ENCODE data around the gene CCL13.

CCL13 gene

DNA sequence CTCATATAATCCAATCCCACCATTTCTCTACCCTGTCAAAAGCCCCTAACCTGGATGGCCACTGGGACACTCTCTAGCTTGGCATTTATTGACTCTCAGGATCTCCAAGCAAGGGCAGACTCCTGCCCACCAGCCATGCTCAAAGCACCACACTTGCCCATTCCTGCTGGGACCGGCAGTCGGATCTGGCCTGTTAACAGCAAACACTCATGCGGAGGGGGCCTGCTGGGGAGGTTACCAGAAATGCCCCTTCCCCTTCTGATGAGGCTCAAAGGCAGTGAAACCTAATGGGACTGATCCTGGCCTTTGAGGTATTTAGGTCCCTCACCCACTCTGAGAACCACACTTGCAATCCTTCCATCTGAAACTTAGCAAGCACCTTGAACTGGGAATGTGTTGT, 13.3 kb downstream of the CCL13 start:
- TF ChIP-seq, protein P1, sequence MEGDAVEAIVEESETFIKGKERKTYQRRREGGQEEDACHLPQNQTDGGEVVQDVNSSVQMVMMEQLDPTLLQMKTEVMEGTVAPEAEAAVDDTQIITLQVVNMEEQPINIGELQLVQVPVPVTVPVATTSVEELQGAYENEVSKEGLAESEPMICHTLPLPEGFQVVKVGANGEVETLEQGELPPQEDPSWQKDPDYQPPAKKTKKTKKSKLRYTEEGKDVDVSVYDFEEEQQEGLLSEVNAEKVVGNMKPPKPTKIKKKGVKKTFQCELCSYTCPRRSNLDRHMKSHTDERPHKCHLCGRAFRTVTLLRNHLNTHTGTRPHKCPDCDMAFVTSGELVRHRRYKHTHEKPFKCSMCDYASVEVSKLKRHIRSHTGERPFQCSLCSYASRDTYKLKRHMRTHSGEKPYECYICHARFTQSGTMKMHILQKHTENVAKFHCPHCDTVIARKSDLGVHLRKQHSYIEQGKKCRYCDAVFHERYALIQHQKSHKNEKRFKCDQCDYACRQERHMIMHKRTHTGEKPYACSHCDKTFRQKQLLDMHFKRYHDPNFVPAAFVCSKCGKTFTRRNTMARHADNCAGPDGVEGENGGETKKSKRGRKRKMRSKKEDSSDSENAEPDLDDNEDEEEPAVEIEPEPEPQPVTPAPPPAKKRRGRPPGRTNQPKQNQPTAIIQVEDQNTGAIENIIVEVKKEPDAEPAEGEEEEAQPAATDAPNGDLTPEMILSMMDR (IDR thresholded peaks at IDR 0.05): no peak

DNA sequence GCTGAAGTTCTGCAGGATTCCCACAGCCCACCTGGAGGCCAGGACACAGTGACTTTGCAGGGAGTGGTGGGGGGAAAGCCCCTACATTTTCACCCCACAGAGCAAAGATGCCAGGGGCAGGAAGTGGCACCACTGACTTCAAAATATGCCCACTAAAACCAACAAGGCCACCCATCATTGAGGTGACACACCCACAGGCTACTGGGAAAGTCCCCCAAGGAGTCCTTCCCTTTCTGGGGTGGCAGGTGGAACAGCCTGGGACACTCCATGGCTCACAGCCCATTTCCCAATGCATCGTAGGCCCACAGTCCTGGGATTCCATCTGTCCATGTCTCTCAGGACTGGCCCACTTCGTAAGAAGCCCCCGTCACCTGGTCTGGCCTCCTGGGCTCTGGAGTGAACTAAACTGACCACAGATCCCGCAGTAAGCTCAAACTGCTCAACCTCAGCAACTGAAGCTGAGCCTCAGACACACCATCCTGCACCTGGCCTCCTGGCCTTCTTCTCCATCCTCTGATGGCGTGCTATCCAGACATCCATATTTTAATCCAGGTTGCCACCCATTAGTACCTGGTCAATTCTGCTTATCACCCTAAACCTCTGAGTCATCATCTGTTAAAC, 14.2 kb downstream of the CCL13 start:
- TF ChIP-seq, protein P1 (IDR thresholded peaks at IDR 0.05): no peak

DNA sequence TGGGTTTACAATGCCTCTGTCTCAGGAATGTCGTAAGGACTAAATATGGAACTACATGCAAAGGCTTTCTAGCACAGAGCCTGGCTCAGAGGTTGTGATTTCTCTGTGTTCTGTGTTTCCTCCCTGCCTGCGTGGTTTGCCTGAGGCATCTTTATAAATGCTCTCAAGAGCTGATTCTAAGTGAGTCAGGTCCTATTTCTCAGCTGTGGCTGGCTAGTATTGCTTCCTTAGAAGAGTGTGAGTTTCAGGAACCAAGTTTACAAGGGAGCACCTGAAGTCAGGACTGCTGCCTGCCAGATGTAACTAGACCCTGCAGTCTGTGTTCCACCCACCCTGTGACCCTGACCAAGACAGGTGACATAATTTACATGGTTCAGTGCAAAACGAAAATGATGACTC, 14.7 kb downstream of the CCL13 start:
- TF ChIP-seq, protein P1 (IDR thresholded peaks at IDR 0.05): no peak

DNA sequence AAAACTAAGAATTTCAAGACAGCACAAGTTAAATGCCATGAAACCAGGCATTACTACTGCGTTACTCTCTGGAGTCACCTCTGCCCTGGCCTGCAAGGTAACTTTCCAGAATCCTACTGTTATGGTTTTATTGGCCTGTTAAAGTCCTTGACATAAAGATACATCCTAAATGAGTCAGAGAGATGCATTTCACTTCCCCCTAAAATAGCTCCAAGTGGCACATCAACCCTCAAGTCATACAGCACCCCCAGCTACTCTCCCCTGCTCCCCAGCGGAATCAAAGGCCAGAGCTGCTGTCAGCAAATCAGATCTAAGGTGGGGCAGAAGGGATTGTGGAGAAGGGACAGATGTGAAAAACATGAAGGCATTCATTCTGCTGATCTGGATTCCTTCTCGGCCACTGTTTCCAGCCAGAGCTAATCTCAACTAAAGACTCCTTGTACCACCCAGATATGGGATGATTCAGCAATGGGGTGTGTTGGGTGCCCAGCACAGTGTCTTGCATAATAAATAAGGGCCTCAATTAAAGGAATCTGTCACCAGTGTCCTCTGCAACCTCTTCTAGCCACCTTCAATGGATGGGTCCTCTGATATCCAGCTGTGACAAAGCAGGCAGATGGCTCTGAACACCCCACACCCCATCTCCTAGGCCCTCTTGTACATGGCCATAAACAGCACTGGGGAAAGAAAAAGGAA, 15.3 kb downstream of the CCL13 start:
- TF ChIP-seq, protein P1 (IDR thresholded peaks at IDR 0.05): no peak

DNA sequence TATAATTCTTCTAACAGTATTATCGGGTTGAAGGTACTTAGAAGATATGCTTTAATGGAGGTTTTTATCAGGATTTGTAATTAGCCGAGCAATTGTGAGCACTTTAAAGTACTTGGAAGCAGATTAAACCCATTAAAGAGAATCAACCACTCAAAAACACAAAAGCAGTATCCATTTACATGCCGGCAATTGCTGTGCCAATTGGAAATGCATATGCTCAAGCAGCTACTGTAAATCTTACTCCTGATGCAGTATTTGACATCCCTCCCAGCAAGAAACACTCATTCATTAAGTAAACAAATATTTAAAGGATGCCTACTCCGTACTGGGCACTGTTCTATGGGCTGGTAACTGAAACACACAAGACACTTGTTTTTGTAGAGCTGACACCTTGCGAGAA, 18.2 kb downstream of the CCL13 start:
- TF ChIP-seq, protein P1 (IDR thresholded peaks at IDR 0.05): no peak

DNA sequence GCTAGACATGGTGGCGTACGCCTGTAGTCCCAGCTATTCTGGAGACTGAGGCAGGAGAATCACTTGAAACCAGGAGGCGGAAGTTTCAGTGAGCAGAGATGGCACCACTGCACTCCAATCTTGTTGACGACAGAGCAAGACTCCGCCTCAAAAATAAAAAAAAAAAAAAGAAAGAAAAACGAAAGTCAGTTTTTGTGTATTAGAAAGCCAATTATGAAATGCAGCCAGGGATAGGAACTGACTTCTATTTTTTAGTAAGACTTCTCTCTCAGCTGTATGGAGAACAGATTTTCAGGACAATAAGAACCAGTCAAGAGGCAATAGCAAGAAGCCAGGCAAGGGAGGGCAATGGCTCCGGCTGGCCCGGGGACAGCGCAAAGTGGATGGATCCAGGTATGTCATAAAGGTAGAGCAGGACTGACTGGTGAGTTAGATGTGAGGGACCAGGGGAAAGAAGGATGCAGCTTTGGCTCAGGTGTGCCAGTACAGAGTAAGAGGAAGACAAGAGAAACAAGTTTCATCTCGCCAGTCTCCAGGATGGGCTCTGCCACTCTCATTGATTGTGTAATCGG, 19.2 kb downstream of the CCL13 start:
- TF ChIP-seq, protein P1 (IDR thresholded peaks at IDR 0.05): no peak

DNA sequence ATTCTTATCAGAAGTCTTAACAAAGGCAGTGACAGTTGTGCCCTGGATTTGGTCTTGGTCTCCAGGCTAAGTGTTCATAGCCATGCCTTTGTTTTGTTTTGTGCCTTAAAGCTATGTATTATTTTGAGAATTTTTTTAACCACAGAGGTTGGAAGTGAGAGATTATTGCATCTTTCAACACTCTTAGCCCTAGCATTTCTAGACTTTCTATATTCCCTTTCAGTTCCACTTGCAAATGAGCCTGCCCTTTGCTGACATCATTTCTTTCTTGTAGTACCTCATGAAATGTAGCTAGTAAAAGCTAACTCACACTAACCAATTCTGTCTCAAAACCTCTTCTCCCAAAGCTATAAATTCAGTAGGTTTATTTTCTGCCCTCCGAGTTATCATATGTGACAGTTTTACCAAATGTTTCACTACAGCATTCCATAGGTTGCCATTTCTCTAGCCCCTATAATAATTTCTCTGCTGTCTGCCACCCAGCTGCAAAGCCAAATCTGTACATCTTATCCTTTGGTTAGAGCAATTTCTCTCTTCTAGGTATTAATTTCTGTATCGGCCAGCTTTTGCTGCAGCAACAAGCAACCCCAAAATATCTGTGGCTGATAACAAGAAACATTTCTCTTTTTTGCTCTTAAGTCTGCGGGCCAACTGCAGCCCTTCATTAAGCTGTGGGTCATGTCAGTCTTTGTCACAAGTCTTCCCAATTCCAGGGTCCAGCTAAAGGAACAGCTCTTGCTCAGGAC, 21.0 kb downstream of the CCL13 start:
- TF ChIP-seq, protein P1 (IDR thresholded peaks at IDR 0.05): no peak

All from LNCAP (cell line).